C4-2B (cell line): ENCODE results near the gene MTFR2.

Experiments
- H3K27ac ChIP-seq: fragments of 450-650 bp; 2 replicates; pipeline ENCODE4 v1.5.1; 2017
- ZFX ChIP-seq: fragments of 450-650 bp; IDR thresholded peaks from 2 replicates; pipeline ENCODE4 v1.6.1; 2017
- TF ChIP-seq, protein P1 (sequence below): fragments of 450-650 bp; conservative IDR thresholded peaks from 2 replicates; pipeline ENCODE4 v1.5.1; 2017; ENCODE audit warnings: mild to moderate bottlenecking

The MTFR2 gene

DNA sequence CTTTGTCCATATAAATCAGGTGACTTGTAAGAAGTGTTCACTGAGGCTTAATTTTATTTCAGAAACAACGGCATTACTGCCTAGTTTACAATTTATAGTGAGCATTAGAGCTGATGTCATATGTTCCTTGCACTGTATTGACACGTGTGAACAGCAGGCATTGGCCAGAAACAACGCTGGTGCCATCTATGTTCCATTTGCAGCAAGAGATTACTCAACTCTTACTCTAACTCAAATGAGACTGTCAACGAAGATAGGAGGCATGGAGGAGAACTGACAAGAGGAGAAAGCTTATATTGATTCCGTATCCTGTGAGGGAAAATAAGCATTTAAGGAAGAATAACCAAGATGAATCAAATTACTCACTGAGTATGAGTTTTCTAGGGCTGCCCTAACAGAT is 48.4 kb downstream of the MTFR2 start:
- TF ChIP-seq ZFX, result no peak
- TF ChIP-seq, protein P1, sequence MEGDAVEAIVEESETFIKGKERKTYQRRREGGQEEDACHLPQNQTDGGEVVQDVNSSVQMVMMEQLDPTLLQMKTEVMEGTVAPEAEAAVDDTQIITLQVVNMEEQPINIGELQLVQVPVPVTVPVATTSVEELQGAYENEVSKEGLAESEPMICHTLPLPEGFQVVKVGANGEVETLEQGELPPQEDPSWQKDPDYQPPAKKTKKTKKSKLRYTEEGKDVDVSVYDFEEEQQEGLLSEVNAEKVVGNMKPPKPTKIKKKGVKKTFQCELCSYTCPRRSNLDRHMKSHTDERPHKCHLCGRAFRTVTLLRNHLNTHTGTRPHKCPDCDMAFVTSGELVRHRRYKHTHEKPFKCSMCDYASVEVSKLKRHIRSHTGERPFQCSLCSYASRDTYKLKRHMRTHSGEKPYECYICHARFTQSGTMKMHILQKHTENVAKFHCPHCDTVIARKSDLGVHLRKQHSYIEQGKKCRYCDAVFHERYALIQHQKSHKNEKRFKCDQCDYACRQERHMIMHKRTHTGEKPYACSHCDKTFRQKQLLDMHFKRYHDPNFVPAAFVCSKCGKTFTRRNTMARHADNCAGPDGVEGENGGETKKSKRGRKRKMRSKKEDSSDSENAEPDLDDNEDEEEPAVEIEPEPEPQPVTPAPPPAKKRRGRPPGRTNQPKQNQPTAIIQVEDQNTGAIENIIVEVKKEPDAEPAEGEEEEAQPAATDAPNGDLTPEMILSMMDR, result peak; percentile 21
- no peak overlapping the region for H3K27ac ChIP-seq

DNA sequence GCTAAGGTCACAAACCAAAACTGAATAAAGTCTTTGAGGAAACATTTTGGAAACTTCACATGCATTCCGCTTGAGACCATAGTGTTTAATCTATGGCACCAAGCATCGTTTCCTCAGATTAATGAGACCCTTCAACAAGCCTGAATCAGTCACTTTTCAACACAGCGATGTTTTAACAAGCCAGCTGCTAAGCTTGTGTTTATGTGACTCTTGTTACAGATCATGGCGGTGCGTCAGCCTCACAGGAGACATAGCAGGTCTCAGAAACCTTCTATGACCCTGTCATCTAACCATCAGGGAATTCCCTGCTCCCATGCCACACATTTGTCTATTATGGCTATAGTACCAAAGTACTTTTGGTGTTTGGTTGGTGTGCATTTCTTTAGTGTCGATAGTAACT is 57.2 kb downstream of the MTFR2 start:
- no peak overlapping the region for H3K27ac ChIP-seq
- TF ChIP-seq ZFX, result no peak
- TF ChIP-seq, protein P1, result no peak

DNA sequence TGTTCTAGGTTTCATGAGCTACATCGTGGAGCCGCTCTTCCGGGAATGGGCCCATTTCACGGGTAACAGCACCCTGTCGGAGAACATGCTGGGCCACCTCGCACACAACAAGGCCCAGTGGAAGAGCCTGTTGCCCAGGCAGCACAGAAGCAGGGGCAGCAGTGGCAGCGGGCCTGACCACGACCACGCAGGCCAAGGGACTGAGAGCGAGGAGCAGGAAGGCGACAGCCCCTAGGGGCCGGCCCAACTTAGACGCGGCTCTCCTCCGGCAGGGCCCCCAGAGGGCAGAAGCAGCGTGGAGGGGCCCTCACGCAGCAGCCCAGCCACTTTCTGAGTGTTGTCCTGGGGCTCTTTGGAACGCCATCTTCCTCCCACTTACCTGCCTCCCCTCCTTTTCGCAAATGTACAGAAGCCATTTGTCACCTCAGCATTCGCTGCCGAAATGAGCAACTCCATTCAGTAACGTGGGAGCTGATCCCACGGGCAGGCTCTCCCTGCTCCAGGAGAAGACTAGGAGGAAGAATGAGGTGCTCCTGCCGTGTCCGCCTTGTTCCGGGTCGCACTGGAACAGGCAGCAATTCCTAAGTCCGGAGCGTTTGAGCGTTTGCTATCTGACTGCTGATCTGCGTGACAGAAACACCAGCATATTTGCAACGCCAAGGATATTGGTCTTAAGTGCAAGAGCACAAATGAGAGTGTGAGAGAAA is 58.4 kb downstream of the MTFR2 start:
- no peak overlapping the region for H3K27ac ChIP-seq

DNA sequence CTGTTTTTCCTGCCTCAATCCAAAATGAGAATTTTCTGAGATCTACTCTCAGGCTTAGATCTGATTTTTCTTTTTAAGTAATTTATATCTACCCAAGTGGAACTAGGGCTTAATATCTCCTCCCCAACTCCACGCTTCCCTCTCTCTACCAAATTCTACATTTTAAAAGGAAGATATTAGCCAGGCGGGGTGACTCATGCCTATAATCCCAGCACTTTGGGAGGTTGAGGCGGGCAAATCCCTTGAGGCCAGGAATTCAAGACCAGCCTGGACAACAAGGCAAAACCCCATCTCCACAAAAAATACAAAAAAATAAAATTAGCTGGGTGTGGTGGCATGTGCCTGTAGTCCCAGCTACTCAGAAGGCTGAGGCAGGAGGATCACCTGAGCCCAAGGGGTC is 61.0 kb downstream of the MTFR2 start:
- TF ChIP-seq, protein P1, result no peak
- no peak for TF ChIP-seq ZFX
- H3K27ac ChIP-seq, result no peak overlapping the region

More for the DNA sequence above, 58.4 kb downstream of the MTFR2 start:
- TF ChIP-seq, protein P1, result no peak
- TF ChIP-seq ZFX, result no peak

DNA sequence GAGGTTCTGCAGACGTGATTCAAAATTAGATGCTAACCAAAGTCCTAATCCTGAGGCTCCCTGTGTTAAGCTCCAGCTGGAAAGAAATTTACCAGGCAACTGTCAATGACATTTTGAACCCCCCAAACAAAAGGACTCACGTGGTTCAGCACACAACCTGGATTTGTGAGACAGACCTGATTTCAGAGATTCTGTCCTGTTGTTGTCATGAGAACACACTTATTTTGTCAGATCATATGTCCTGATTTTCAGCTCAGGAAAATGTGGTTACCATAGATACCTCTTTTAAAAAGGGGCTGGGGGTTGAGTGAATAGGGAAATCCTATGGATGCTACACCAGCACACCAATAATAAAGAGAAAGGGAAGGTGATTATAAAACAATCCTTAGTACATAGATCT is 61.6 kb downstream of the MTFR2 start:
- no peak overlapping the region for H3K27ac ChIP-seq
- TF ChIP-seq, protein P1, result no peak
- no peak for TF ChIP-seq ZFX

DNA sequence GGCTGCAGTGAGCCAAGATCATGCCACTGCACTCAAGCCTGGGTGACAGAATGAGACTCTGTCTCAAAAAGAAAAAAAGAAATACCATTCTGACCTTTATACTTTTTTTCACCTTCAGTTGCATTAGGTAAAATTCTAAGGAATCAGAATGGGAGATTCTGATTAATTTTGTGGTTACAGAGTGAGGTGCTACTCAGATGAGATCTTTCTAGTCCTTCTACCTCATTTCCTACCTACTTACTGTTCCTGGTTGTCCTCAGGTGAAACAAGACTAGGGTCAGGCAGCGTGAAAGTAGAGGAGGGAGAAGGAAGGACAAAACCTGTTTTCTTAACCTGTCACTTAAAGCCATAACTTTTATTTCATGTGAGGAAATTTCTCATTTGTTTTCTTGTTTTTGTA is 63.7 kb downstream of the MTFR2 start:
- H3K27ac ChIP-seq, result no peak overlapping the region
- TF ChIP-seq, protein P1, result no peak
- TF ChIP-seq ZFX, result no peak

DNA sequence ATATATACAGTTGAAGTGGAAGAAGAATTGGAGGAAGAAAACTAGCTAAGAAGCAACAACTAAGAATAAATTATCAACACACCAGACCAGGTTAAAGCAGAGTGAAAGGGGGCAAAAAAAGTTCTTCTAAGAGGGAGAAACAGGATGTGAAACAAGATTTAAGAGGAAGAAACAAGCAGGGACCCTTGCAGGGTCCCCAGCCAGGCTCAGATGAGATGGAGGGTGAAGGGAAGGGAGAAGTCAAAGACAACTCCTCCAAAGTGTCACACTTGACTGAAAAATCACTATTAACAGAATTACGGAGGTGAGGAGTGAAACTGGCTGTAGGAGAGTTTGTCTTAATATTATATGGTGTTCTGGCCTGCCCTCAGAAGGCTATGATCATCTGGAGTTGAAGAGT is 65.4 kb downstream of the MTFR2 start:
- TF ChIP-seq, protein P1, result no peak
- TF ChIP-seq ZFX, result no peak
- no peak overlapping the region for H3K27ac ChIP-seq
